Stimulated activated CD8-positive, alpha-beta memory T cell treated with anti-CD3 and anti-CD28 coated beads, Interleukin-4, amount 100 ng/mL, for 48 hours (primary cell): Measurements from ENCODE around the gene DHDH.
"Not testable (repeated sequence)": the region's sequence is repeated elsewhere in the genome, so short reads cannot be mapped to it uniquely, and the experiment has no call there.

Source experiments
- DNase-seq: peaks from one replicate; pipeline ENCODE4 v3.0.0-alpha.2; 2020

DHDH gene

GRCh38 chr19:48918071-48918470, 15.4 kb upstream of the DHDH start:
- DNase-seq = no peak

GRCh38 chr19:48918801-48919247, 14.7 kb upstream of the DHDH start:
- peak; percentile 41 for DNase-seq

- DNase-seq = not testable (repeated sequence)
These were observed 14.2 kb upstream of the DHDH start for GRCh38 chr19:48919271-48919670.

DNA sequence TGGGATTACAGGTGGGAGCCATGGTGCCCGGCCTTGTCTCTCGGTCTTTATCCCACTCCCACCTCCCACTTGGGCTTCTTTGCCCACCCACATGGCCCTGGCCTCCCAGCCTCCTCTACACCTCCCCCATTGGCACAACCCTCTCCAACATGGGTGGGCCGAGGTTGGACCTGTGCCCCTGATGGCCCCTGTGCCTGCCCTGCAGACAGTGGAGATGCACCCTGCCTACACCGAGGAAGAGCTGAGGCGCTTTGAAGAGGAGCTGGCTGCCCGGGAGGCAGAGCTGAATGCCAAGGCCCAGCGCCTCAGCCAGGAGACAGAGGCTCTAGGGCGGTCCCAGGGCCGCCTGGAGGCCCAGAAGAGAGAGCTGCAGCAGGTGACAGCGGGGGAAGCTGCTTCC, 12.6 kb upstream of the DHDH start:
- no peak for DNase-seq

DNA sequence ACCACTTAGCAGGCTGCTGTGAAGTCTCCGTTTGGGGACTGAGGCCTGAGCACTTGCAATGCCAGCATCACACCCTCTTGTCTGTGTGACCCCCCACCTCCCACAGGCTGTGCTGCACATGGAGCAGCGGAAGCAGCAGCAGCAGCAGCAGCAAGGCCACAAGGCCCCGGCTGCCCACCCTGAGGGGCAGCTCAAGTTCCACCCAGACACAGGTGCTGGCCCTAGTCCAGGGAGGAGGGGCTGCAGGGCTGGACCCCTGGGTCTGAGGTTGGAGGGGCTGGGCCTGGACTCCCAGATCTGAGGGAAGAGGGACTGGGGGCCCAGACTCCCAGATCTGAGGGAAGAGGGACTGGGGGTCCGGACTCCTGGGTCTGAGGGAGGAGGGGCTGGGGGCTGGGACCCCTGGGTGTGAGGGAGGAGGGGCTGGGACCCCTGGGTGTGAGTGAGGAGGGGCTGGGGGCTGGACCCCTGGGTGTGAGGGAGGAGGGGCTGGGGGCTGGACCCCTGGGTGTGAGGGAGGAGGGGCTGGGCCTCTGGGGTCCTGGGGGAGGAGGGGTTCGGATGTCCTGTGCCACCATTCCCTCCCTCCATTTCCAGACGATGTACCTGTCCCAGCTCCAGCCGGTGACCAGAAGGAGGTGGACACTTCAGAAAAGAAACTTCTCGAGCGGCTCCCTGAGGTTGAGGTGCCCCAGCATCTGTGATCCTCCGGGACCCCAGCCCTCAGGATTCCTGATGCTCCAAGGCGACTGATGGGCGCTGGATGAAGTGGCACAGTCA, 11.6 kb upstream of the DHDH start:
- no peak for DNase-seq

DNA sequence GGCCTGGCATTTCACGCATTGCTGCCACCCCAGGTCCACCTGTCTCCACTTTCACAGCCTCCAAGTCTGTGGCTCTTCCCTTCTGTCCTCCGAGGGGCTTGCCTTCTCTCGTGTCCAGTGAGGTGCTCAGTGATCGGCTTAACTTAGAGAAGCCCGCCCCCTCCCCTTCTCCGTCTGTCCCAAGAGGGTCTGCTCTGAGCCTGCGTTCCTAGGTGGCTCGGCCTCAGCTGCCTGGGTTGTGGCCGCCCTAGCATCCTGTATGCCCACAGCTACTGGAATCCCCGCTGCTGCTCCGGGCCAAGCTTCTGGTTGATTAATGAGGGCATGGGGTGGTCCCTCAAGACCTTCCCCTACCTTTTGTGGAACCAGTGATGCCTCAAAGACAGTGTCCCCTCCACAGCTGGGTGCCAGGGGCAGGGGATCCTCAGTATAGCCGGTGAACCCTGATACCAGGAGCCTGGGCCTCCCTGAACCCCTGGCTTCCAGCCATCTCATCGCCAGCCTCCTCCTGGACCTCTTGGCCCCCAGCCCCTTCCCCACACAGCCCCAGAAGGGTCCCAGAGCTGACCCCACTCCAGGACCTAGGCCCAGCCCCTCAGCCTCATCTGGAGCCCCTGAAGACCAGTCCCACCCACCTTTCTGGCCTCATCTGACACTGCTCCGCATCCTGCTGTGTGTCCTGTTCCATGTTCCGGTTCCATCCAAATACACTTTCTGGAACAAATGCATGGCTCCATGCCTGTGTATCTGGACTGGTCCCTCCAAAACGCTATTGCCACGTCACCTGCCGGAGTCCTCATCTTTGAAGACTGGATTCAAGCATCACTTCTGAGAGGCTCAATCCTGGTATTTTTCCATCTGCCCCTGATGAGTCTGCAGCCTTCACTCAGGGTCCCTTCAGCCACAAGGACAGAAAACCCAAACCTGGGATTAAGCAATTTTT, 10.7 kb upstream of the DHDH start:
- DNase-seq = no peak

DNA sequence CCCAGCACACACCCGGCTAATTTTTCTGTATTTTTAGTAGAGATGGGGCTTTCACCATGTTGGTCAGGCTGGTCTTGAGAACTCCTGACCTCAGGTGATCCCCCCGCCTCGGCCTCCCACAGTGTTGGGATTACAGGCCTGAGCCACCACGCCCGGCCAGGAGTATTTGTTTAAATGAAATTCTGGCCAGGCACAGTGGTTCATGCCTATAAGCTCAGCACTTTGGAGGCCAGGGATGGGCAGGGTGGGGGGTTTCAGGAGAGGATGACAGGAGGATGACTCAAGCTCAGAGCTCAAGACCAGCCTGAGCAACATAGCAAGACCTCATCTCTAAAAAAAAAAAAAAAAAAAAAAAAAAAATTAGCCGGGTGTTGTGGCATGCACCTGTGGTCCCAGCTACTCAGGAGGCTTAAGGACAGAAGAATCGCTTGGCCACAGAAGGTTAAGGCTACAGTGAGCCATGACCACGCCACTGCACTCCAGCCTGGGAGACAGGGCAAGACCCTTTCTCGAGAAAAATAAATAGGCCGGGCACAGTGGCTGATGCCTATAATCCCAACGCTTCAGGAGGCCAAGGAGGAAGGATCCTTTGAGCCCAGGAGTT, 8.2 kb upstream of the DHDH start:
- DNase-seq = no peak

- DNase-seq = not testable (repeated sequence)
These were observed 7.6 kb upstream of the DHDH start for GRCh38 chr19:48925890-48926289.

DNA sequence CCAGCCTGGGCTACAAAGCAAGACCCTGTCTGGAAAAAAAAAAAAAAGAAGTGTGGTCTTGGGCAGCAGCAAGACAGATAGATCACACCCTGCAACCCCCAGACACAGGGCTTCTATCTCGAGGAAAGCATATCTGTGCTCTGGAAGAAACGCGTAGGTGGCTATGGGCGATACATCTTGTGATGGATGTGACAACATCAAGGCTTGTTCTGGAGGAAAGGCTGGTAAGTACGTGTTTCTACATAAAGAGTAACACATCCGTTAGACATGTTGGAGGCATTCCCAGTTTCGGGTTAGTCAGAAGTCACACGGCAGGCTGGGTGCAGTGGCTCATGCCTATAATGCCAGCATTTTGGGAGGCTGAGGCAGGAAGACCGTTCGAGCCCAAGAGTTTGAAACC, 6.6 kb upstream of the DHDH start:
- no peak for DNase-seq

DNA sequence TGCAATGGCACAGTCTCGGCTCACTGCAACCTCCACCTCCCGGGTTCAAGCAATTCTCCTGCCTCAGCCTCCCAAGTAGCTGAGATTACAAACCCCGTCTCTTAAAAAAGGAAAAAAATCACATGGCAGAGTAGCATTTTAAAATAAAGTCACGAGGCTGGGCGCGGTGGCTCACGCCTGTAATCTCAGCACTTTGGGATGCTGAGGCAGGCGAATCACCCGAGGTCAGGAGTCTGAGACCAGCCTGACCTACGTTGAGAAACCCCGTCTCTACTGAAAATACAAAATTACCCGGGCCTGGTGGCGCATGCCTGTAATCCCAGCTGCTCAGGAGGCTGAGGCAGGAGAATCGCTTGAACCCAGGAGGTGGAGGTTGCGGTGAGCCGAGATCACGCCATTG, 5.8 kb upstream of the DHDH start:
- not testable (repeated sequence) for DNase-seq

GRCh38 chr19:48928164-48929025, 5.1 kb upstream of the DHDH start:
- DNase-seq = no peak

- no peak for DNase-seq
These were observed 1.3 kb downstream of the DHDH start for GRCh38 chr19:48934837-48935236.

GRCh38 chr19:48935864-48936263, 2.4 kb downstream of the DHDH start:
- DNase-seq = no peak

DNA sequence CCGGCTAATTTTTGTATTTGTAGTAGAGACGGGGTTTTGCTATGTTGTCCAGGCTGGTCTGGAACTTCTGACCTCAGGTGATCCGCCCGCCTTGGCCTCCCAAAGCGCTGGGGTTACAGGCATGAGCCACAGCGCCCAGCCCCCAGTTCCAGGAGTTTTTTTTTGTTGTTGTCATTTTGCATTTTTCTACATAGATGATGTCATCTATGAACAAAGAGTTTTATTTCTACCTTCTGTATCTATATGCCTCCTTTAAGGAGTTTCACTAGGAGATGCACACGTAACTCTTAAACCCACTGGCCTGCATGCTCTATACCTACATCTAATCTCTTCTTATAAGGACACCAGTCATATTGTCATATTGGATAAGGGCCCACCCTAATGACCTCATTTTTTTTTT, 4.8 kb downstream of the DHDH start:
- no peak for DNase-seq

DNA sequence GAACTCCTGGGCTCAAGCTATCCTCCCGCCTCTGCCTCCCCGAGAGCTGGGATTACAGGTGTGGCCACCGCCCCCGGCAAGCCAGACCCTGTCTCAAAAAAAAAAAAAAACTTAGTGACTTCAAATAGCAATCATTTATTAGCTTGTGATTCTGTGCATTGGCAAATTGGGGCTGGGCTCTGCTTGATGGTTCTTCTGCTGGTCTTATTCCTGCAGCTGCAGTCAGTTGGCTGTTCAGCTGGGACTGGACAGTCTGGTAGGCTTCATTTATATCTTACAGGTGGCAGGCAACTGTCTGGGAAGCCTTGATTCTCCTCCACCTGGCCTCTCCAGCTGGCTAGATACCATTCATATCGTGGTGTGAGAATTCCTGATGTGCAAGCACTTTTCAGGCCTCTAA, 7.4 kb downstream of the DHDH start:
- DNase-seq = no peak

- DNase-seq = no peak
These were observed 9.6 kb downstream of the DHDH start for GRCh38 chr19:48943081-48943480.

DNA sequence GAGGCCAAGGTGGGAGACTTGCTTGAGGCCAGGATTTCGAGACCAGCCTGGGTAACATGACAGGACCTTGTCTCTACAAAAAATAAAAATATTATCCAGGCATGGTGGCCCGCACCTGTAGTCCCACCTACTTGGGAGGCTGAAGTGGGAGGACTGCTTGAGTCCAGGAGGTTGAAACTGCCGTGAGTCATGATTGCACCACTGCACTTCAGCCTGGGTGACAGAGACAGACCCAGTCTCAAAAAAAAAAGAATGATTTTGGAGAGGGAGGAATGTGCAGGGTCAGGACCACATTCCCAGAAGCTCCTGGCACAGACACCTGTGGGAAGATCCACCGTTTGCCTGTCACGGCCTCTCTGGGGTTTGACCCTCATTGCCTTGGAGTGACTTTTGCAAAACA, 11.9 kb downstream of the DHDH start:
- DNase-seq = no peak

- DNase-seq = no peak
These were observed 12.3 kb downstream of the DHDH start for GRCh38 chr19:48945817-48946216.

GRCh38 chr19:48946463-48947257, 13.2 kb downstream of the DHDH start:
- no peak for DNase-seq

- DNase-seq = no peak
These were observed 13.7 kb downstream of the DHDH start for GRCh38 chr19:48947258-48947542.

DNA sequence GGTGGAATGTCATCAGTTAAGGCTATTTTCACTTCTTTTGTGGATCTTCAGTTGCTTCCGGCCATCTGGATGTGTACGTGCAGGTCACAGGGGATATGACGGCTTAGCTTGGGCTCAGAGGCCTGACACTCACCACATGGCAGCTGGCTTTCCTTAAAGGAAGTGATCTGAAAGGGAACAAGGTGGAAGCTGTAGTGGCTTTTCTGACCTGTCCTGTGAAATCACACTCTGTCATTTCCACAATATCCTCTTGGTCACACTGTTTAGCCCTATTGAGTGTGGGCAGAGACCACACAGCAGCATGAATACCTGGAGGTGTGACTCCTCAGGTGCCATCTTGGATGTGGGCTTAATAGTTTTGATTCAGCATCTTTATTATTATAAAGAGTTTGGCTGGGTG, 16.7 kb downstream of the DHDH start:
- no peak for DNase-seq
